Brain microvascular endothelial cell (primary cell): ENCODE measurements around the gene NCS1.

Experiments
- DNase-seq: peaks from one replicate; pipeline ENCODE4 v3.0.0-alpha.2; 2020
- H3K27ac ChIP-seq: fragments of 250-450 bp; sonication (Bioruptor Pico); 2 replicates; pipeline ENCODE4 v1.5.1; 2020; ENCODE audit warnings: mild to moderate bottlenecking, moderate library complexity
- H3K27me3 ChIP-seq: fragments of 250-450 bp; sonication (Bioruptor Pico); replicated peaks from 2 replicates; pipeline ENCODE4 v1.5.1; 2020; ENCODE audit warnings: mild to moderate bottlenecking
- H3K36me3 ChIP-seq: fragments of 250-450 bp; sonication (Bioruptor Pico); replicated peaks from 2 replicates; pipeline ENCODE4 v1.5.1; 2020; ENCODE audit warnings: mild to moderate bottlenecking
- H3K4me3 ChIP-seq: 2 replicates; pipeline ENCODE4 v1.5.1; 2011; ENCODE audit warnings: low read depth, mild to moderate bottlenecking, control low read depth, low read length, moderate library complexity
- CTCF ChIP-seq: IDR thresholded peaks from 2 replicates; pipeline ENCODE4 v1.5.1; 2011; ENCODE audit warnings: low read depth, mild to moderate bottlenecking, moderate library complexity, low read length, control low read depth, inconsistent platforms; ENCODE audit errors: missing control alignments
- in situ Hi-C: cut with HindIII; loops from 2 replicates; pipeline ENCODE4 v1.10.0; 2017; ENCODE audit warnings: low sequenced_read_pairs, low pct_ligation_motif_present

The NCS1 gene

GRCh38 chr9:130229759-130230158, 57.6 kb downstream of the NCS1 start:
- no peak overlapping the region for H3K27ac ChIP-seq
- H3K4me3 ChIP-seq: no peak overlapping the region
- no peak for TF ChIP-seq CTCF
- DNase-seq: no peak
- H3K36me3 ChIP-seq: peaks cover 33% of the 10 kb centered on the region
- no peaks in the 10 kb centered on the region for H3K27me3 ChIP-seq
- in situ Hi-C loops: no loop called here

GRCh38 chr9:130230631-130231030, 58.4 kb downstream of the NCS1 start:
- H3K36me3 ChIP-seq: peaks cover 33% of the 10 kb centered on the region
- no peak overlapping the region for H3K4me3 ChIP-seq
- H3K27ac ChIP-seq: no peak overlapping the region
- no peak for DNase-seq
- TF ChIP-seq CTCF: no peak
- in situ Hi-C loops: no loop called here
- H3K27me3 ChIP-seq: no peaks in the 10 kb centered on the region

- Histone ChIP-seq H3K4me3 (no peak overlapping the region), H3K27ac (no peak overlapping the region), H3K27me3 (no peaks in the 10 kb centered on the region), H3K36me3 (peaks cover 14% of the 10 kb centered on the region)
- DNase-seq: no peak
- in situ Hi-C loops: no loop called here
- TF ChIP-seq CTCF: no peak
Measured at GRCh38 chr9:130232899-130233586, 60.8 kb downstream of the NCS1 start.

GRCh38 chr9:130233587-130233945, 61.4 kb downstream of the NCS1 start:
- no peak for DNase-seq
- no peaks in the 10 kb centered on the region for H3K27me3 ChIP-seq
- no peak overlapping the region for H3K4me3 ChIP-seq
- in situ Hi-C loops: no loop called here
- no peak for TF ChIP-seq CTCF
- no peak overlapping the region for H3K27ac ChIP-seq
- peaks cover 14% of the 10 kb centered on the region for H3K36me3 ChIP-seq

GRCh38 chr9:130234340-130235260, 62.4 kb downstream of the NCS1 start:
- Histone ChIP-seq H3K27ac (no peak overlapping the region), H3K27me3 (no peaks in the 10 kb centered on the region), H3K36me3 (peaks cover 11% of the 10 kb centered on the region), H3K4me3 (no peak overlapping the region)
- TF ChIP-seq CTCF: no peak
- DNase-seq: peak; percentile 50
- in situ Hi-C loops: no loop called here
